ENCODE data around the gene SORBS1.

Gene SORBS1

GRCh38 chr10:95542330-95542729 lies 18.8 kb downstream of the SORBS1 start:
- TF ChIP-seq ZNF529 (tag by site-specific recombination; IDR thresholded peaks at IDR 0.05; ENCODE audit: insufficient replicate concordance) = no peak
- no peak for TF ChIP-seq ZNF223 (tag by site-specific recombination; IDR thresholded peaks at IDR 0.05)
- peak; percentile 90 for TF ChIP-seq WT1 (tag by site-specific recombination; IDR thresholded peaks at IDR 0.05)
- TF ChIP-seq, protein P1, sequence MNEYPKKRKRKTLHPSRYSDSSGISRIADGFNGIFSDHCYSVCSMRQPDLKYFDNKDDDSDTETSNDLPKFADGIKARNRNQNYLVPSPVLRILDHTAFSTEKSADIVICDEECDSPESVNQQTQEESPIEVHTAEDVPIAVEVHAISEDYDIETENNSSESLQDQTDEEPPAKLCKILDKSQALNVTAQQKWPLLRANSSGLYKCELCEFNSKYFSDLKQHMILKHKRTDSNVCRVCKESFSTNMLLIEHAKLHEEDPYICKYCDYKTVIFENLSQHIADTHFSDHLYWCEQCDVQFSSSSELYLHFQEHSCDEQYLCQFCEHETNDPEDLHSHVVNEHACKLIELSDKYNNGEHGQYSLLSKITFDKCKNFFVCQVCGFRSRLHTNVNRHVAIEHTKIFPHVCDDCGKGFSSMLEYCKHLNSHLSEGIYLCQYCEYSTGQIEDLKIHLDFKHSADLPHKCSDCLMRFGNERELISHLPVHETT (tag by site-specific recombination; IDR thresholded peaks at IDR 0.05) = no peak
- TF ChIP-seq ZNF23 (tag by site-specific recombination; IDR thresholded peaks at IDR 0.05; ENCODE audit: borderline replicate concordance) = no peak
- TF ChIP-seq PATZ1 (tag by site-specific recombination; IDR thresholded peaks at IDR 0.05) = no peak
- TF ChIP-seq SCRT1 (tag by site-specific recombination; IDR thresholded peaks at IDR 0.05; ENCODE audit: borderline replicate concordance) = no peak
- no peak for TF ChIP-seq ZNF660 (tag by site-specific recombination; IDR thresholded peaks at IDR 0.05)
- no peak for TF ChIP-seq ZFP69B (tag by site-specific recombination; IDR thresholded peaks at IDR 0.05)
- TF ChIP-seq, protein P2, sequence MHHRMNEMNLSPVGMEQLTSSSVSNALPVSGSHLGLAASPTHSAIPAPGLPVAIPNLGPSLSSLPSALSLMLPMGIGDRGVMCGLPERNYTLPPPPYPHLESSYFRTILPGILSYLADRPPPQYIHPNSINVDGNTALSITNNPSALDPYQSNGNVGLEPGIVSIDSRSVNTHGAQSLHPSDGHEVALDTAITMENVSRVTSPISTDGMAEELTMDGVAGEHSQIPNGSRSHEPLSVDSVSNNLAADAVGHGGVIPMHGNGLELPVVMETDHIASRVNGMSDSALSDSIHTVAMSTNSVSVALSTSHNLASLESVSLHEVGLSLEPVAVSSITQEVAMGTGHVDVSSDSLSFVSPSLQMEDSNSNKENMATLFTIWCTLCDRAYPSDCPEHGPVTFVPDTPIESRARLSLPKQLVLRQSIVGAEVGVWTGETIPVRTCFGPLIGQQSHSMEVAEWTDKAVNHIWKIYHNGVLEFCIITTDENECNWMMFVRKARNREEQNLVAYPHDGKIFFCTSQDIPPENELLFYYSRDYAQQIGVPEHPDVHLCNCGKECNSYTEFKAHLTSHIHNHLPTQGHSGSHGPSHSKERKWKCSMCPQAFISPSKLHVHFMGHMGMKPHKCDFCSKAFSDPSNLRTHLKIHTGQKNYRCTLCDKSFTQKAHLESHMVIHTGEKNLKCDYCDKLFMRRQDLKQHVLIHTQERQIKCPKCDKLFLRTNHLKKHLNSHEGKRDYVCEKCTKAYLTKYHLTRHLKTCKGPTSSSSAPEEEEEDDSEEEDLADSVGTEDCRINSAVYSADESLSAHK (tag by site-specific recombination; IDR thresholded peaks at IDR 0.05) = no peak
- TF ChIP-seq HOXC10 (CRISPR knock-in tag; IDR thresholded peaks at IDR 0.05) = no peak
- TF ChIP-seq SP7 (tag by site-specific recombination; IDR thresholded peaks at IDR 0.05) = 0 out of 2 replicates have a peak, but pooled peaks have one; percentile 56
- TF ChIP-seq INSM2 (tag by site-specific recombination; IDR thresholded peaks at IDR 0.05) = peak; percentile 20; the same call in 1 of the 2 replicates
- ChIA-PET CTCF (no interaction called here), POLR2A (no interaction called here)
- H3K9me3 ChIP-seq (ENCODE audit: control insufficient read depth, insufficient read depth, low read depth, low read length) = no peaks in the 10 kb centered on the region
- peaks cover 4% of the 10 kb centered on the region for H3K4me1 ChIP-seq (ENCODE audit: control insufficient read depth, insufficient read depth, low read length)
- no peak overlapping the region for H3K4me3 ChIP-seq (ENCODE audit: low read depth, low read length)
- no peak overlapping the region for H3K27ac ChIP-seq (ENCODE audit: extremely low read depth, low read depth, low read length)
- no peaks in the 10 kb centered on the region for H3K36me3 ChIP-seq (ENCODE audit: control insufficient read depth in 2 of 2, insufficient read depth in 1 of 2, low read length in 2 of 2)

DNA sequence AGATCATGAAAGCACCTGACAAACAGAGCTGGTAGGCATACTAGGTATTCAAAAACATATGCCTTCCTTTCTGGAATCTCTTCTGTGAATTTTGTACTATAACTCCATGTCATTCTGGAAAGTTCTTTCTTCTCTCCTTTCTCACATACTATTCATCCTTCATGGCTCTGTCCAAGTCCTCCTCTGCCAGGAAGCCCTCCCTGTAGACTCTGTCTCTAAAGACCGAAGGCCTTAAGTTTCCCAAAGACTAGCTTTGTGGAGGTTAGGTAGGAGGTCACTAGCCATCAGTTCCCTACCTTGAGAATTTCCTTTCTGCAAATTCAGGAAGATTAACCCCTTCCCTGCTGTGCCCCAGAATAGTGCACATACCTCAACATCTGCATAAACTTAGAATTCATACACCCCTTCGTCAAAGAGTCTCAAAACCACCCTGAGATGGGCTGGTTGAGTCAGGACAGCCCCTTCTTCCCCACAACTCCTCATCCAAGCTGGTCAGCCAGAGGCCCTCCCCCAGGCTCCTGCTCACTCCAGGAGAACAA lies 20.6 kb downstream of the SORBS1 start:
- H3K27ac ChIP-seq (ENCODE audit: extremely low read depth, low read depth, low read length) = no peak overlapping the region
- no peak overlapping the region for H3K4me3 ChIP-seq (ENCODE audit: low read depth, low read length)
- ChIA-PET POLR2A (no interaction called here), CTCF (interaction anchor here (0.6 kb wide), 1 partner anchor 82 kb away, joined by 4 read pairs; no protein-coding TSS in a partner anchor)
- H3K4me1 ChIP-seq (ENCODE audit: control insufficient read depth, insufficient read depth, low read length) = peaks cover 4% of the 10 kb centered on the region
- TF ChIP-seq ZNF664 (tag by site-specific recombination; IDR thresholded peaks at IDR 0.05) (no peak), ZBTB17 (tag by site-specific recombination; IDR thresholded peaks at IDR 0.05) (no peak), KLF17 (tag by site-specific recombination; IDR thresholded peaks at IDR 0.05) (no peak), ZNF292 (tag by site-specific recombination; IDR thresholded peaks at IDR 0.05; ENCODE audit: borderline replicate concordance, low read depth) (no peak), ZNF404 (tag by site-specific recombination; IDR thresholded peaks at IDR 0.05) (no peak)
- H3K9me3 ChIP-seq (ENCODE audit: control insufficient read depth, insufficient read depth, low read depth, low read length) = no peaks in the 10 kb centered on the region
- H3K36me3 ChIP-seq (ENCODE audit: control insufficient read depth in 2 of 2, insufficient read depth in 1 of 2, low read length in 2 of 2) = no peaks in the 10 kb centered on the region

Measured in HEK293 (cell line).